Measurements from ENCODE around the gene ASMTL.
"Not testable (repeated sequence)": the region's sequence is repeated elsewhere in the genome, so short reads cannot be mapped to it uniquely, and the experiment has no call there.

- TF ChIP-seq CTCF, POLR2A (IDR thresholded peaks at IDR 0.05): not testable (repeated sequence)
Observed at GRCh38 chrX:1447969-1448572, 4.6 kb downstream of the ASMTL start.

All from right lobe of liver (tissue), 4 donors.